Lung microvascular endothelial cell (primary cell): Measurements from ENCODE around the gene SLC22A23. TPM values are rescaled to one million over a fixed set of nuclear protein-coding genes. Genes with fewer than 3 reads are reported as not detected.
A peak's percentile ranks its signal among the peaks of the same experiment; 100 is the strongest.

Source experiments
- DNase-seq, 2 donors: peaks; one replicate each; pipeline versions ENCODE4 v3.0.0 to v3.0.0-alpha.2; 2010; ENCODE audit warnings: low read depth in 2 of 2
- total RNA-seq: library from RNA; depleted of rRNA; stranded (reverse); fragments of >200 nt; gene quantifications from 2 replicates; pipeline ENCODE4 v1.2.1, GENCODE V29; 2014

SLC22A23 gene
- total RNA-seq, 1 donor from 2014 or later: 59.3 TPM

DNA sequence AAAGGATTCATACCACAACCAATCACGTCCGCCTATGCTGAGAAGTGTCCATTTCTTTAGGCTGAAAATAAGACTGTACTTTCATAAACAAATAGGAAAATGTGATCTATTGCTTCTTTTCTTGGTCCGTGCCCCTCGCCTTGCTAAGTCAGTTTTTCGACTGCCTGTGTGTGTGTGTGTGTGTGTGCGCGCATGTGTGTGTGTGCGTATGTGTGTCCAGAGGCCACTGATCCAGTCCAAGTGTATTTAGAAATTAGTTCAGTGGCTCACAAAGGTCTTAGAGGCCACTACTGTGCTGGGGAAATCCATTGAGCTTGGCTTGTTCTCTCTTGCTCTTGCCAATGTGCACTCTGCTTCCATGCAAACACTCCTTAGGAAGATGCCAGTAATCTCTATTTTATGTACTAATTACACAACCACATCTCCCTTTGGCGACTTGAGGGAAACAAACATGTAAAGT lies 50.5 kb downstream of the SLC22A23 start:
- no peak for DNase-seq

- DNase-seq: no peak
Measured at GRCh38 chr6:3405679-3406078, 51.2 kb downstream of the SLC22A23 start.

- no peak for DNase-seq
Measured at GRCh38 chr6:3405182-3405518, 51.7 kb downstream of the SLC22A23 start.

- DNase-seq: peak in 1 of 2 donors; percentile 56
Measured at GRCh38 chr6:3403238-3404173, 53.3 kb downstream of the SLC22A23 start.

DNA sequence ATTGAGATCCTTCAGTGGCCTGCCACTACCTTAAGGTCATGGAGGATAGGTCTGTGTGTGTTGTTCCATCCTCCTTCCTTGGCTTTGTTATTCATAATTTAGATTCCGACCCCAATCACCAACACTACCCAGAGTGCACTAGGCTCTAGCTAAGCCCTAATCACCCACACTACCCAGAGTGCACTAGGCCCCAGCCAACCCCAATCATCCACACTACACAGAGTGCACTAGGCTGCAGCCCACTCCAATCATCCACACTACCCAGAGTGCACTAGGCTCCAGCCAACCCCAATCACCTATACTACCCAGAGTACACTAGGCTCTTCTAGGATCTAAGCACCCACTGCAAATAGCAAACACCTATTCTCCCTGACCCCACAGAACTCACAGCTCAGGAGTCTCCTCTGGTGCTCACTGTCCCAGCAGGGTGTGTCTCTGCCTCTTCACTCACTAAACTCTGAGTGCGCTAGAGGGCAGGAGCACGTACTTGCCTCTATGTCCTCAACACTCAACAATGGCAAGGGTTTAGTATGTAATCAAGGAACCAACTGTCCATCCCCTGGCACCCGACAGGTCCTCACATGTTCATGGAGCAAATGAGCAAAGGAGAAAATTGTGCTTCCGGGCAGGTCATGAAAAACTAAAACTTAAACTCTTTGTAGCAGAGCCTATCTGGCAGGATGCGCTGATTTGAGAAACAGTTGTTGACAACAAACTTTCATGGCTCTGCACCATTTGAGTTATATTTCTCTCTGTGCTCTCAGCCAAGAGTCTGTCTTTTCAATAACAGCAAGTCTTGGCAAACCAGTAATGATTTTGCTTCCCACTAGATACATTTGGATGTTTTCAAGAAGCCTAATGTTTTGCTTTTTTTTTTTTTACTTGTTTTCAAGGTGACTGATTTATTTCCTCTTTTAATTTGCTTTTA lies 54.3 kb downstream of the SLC22A23 start:
- DNase-seq: no peak

- no peak for DNase-seq
Measured at GRCh38 chr6:3400162-3400561, 56.7 kb downstream of the SLC22A23 start.

GRCh38 chr6:3398755-3399696 lies 57.8 kb downstream of the SLC22A23 start:
- DNase-seq: peak in 1 of 2 donors; percentile 60

DNA sequence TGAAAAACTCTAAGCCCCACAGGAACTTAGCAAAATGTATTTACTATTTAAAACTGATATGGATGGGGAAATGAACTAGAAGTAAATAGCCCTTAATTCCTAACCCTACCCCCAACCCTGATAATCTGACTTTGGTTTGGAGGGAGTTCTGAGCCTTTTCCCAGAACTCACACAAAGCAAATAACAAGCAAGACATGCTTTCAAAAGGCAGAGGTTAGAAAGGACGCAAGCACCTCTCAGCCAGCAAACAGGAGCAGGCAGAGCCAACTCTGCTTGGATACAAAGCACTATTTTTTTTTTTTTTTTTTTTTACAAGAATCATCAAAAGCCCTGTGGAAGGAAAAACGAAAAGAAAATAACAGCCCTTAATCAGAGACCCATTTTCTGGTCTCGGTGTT lies 58.7 kb downstream of the SLC22A23 start:
- no peak for DNase-seq

DNA sequence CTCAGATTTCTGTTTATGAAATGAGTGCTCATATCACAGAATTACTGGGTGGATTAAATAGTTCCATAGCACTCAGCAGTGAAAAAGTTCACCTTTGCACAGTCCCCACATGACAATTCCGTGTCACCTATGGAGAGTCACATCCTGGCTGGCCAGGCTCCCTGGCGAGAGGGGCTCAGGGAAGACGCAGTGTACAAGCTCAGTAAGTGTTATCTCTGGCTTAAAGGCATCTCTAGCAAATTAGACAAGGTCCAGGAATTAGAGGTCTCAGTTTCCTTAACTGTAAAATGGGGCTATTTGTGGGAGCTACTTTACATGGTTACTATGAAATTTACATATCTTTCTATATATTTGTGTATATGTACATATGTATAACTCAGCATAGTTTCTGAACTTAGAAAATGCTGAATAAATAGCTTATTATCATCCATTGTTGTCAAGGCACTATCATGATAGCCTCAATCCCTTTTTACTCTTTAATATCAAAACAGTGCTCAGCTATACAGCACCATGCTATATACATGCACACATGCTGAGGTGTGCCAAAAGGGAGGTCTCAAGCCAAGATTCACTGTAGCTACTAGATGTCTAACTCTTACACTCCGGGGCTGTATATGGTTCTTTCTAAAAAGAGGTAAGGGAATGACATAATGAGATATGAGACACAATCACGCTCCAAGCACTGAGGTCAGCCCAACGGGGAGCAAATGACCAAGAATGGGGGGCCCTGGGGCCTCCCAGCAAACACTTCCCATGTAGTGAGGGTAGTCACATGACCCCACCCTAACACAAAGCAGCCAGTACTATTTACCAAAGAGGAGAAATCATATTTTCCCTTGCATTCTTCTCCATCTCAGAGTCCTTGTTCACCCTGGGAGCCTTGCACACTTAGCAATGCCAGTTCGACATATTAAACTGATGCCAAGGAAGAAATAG lies 59.4 kb downstream of the SLC22A23 start:
- no peak for DNase-seq

- no peak for DNase-seq
Measured at GRCh38 chr6:3396503-3397180, 60.2 kb downstream of the SLC22A23 start.

DNA sequence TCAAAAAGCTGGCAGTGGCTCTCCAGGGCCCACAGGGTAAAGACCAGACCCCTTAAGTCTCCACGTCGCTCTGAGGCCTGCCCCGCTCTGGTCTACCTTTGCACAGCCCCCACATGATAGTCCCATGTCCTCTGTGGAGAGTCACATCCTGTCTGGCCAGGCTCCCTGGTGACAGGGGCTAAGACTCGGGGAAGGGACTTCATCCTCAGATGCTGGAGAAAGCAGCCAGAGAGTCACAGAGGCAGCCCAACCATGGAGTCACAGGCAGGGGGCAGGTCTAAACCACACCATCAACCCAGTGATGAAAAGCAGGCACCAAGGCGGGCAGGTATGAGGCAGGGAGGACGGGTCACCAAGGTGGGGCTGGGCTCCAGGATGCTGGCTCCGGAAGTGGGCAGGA lies 62.2 kb downstream of the SLC22A23 start:
- DNase-seq: no peak

- DNase-seq: no peak
Measured at GRCh38 chr6:3393836-3394202, 63.0 kb downstream of the SLC22A23 start.

DNA sequence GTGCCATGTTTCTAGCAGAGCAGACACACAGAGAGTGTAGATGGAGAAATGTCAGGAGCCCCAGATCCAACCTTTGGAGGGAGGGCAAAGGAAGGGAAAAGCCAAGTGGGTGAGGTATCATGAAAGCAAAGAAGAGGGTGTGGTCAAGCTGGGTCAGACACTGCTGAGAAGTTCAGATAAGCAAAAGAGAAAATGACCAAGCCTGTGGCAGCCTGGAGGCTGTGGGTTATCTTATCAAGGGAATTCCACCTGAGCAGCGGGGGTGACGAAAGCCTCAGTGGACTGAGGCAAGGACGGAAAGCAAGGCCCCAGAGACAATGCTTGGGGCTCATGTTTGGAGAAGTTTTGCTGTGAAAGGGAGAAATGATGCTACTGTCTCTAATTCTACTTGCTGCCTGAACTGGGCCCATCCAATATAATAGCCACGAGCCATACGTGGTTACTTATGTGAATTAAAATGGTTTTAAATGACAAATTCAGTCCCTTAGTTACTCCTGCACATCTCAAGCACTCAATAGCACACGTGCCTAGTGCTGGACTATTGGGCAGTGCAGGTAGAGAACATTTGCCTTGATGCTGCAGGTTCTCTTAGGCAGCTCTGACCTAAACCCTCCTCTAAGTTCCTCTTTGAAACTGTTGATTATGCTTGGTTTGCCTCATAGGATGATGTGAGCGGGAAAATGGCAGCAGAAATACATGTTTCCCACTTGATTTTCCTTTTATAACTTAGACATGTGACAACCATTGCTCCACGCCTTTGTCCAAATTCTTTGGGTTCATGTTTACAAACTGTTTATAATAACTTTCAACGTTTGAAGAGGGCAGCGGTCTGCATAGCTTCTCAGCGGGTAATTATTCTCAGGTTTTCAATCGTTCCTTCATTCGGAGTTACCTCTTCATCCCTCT lies 63.7 kb downstream of the SLC22A23 start:
- DNase-seq: no peak

GRCh38 chr6:3391902-3392458 lies 64.9 kb downstream of the SLC22A23 start:
- no peak for DNase-seq

DNA sequence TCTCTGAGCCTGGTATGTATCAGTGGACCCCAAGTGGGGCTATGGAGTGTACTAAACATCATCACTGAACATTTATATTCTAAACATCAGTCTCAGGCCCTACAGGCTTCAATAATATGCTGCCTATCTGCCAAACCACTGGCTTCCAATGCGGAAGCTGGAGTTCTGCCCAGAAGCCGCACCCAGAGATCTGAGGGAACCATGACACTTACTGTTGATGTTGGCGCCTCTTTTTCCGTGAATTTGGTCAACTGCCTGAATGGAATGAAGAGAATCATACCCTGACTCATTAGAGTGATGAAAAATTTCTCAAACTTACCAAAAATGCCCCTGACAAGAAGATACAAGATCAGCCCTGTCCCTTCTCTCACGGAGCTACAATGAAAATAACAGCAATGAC lies 66.2 kb downstream of the SLC22A23 start:
- peak; percentile 67 to 95 for DNase-seq

DNA sequence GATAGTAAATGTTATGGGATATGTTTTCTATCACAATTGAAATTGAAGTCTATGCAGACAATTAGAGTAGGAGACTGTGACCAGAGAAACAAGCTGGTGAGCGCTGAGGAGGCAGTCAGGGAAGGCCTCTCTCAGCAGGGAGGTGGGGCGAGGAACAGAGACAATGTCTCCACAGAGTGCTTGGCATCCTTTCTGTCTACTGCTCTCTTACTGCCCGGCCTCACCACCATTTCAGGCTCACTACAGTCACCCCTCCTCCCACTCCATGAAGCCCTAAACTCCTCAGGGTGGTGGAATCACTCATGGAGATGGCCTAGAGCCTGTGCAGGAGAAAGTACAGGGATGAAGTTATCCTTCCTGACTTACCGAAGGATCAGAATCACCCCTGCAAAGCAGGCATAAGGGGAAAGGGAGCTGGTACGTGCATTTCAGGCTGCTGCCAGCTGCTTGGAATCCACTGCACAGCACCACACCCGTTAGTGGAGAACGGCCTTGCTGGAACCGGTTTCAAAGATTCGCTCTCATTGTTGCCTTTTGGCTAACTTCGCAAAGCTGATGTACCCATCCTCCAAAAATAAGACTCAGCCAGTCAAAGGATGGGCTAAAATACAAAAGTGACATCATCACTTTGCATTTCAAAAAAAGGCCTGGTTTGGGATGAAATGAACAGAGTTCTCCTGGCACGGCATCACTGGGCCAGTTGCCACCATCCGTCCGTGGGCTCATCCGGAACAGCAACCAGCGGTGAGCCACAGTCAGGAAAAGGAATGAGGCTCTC lies 67.3 kb downstream of the SLC22A23 start:
- peak; percentile 16 to 83 for DNase-seq

DNA sequence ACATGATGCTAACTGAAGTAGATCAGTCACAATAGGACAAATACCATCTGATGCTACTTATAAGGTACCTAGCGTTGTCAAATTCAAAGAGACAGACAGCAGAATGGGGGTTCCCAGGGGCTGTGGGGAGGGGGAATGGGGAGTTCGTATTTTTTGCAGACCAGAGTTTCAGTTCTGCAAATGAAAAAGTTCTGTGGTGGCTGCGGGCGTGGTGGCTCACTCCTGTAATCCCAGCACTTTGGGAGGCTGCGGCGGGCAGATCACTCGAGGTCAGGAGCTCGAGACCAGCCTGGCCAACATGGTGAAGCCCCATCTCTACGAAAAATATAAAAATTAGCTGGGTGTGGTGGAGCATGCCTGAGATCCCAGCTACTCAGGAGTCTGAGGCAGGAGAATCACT lies 68.1 kb downstream of the SLC22A23 start:
- no peak for DNase-seq
